Activated CD8-positive, alpha-beta T cell treated with anti-CD3 and anti-CD28 coated beads for 36 hours (primary cell): ENCODE data around the gene IDUA. TPM values are rescaled to one million over a fixed set of nuclear protein-coding genes. Genes with fewer than 3 reads are reported as not detected.

Source experiments
- ATAC-seq: fragments of 200-7000 bp; cut with Tn5 transposase; one replicate; pipeline ENCODE4 v1.10.0; 2021; ENCODE audit warnings: mild to moderate bottlenecking, moderate library complexity
- CTCF ChIA-PET: fragments of 350-600 bp; sonication (Branson Sonifier 250); formaldehyde crosslinking; loops from one replicate; lab custom pipeline; 2021; ENCODE audit warnings: antibody characterized with exemption; lab: Charles Lee
- POLR2A ChIA-PET: fragments of 350-600 bp; sonication (Branson Sonifier 250); formaldehyde crosslinking; loops from one replicate; lab custom pipeline; 2021; ENCODE audit warnings: antibody characterized with exemption; lab: Charles Lee
- DNase-seq: peaks from one replicate; pipeline ENCODE4 v3.0.0-alpha.2; 2020
- H3K27ac Mint-ChIP-seq: one replicate; pipeline ENCODE4 v1.8.0; 2021; ENCODE audit warnings: mild to moderate bottlenecking, mixed read lengths
- H3K27me3 Mint-ChIP-seq: one replicate; pipeline ENCODE4 v1.8.0; 2021; ENCODE audit warnings: mixed read lengths
- H3K36me3 Mint-ChIP-seq: one replicate; pipeline ENCODE4 v1.8.0; 2021; ENCODE audit warnings: low read depth, mixed read lengths
- H3K4me1 Mint-ChIP-seq: one replicate; pipeline ENCODE4 v1.8.0; 2021; ENCODE audit warnings: low read depth, mixed read lengths
- H3K4me3 Mint-ChIP-seq: one replicate; pipeline ENCODE4 v1.8.0; 2021; ENCODE audit warnings: mild to moderate bottlenecking, moderate library complexity, mixed read lengths
- H3K9me3 Mint-ChIP-seq: one replicate; pipeline ENCODE4 v1.8.0; 2021; ENCODE audit warnings: mixed read lengths
- intact Hi-C: fragments of 100-400 bp; cut with micrococcal nuclease; formaldehyde crosslinking; loops from one replicate; pipeline ENCODE4 v1.10.0; 2022
- total RNA-seq, 2 experiments: library from RNA; stranded (reverse); gene quantifications; one replicate each; pipeline ENCODE4 v1.2.3, GENCODE V29; 2021
- TF ChIP-seq, protein P1 (sequence below): fragments of 200-600 bp; IDR thresholded peaks from one replicate; pipeline ENCODE4 v1.8.0; 2022; ENCODE audit warnings: antibody characterized with exemption, mild to moderate bottlenecking

Gene IDUA
- total RNA-seq, 2 experiments from 2014 or later: 4.8 to 5.4 TPM

DNA sequence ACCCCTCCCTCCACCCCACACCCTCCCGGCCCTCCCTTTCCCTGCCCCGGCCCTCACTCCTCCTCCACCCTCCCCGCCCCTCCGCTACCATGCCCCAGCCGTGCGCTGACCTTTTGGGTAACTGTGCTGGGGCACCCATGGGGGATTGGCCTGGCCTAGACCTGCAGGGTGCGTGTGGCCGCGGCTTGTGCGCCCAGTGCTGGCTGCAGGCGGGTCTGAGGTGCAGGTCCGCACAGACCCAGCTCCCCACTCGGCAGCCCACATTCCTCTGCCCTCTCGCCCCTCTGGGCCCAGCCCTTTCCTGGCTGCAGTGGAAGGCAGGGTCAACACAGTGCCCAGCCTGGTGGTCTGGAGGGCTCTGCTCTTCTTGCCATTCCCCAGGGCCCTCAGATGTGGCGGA, 49.3 kb downstream of the IDUA start:
- intact Hi-C loops: no loop called here
- H3K9me3 Mint-ChIP-seq: no peaks in the 10 kb centered on the region
- no peaks in the 10 kb centered on the region for H3K4me1 Mint-ChIP-seq
- no peak overlapping the region for H3K4me3 Mint-ChIP-seq
- no peak overlapping the region for H3K27ac Mint-ChIP-seq
- DNase-seq (no peak), ATAC-seq (no peak)
- H3K27me3 Mint-ChIP-seq: peaks cover 1% of the 10 kb centered on the region
- ChIA-PET POLR2A (no interaction called here), CTCF (no interaction called here)
- TF ChIP-seq, protein P1, sequence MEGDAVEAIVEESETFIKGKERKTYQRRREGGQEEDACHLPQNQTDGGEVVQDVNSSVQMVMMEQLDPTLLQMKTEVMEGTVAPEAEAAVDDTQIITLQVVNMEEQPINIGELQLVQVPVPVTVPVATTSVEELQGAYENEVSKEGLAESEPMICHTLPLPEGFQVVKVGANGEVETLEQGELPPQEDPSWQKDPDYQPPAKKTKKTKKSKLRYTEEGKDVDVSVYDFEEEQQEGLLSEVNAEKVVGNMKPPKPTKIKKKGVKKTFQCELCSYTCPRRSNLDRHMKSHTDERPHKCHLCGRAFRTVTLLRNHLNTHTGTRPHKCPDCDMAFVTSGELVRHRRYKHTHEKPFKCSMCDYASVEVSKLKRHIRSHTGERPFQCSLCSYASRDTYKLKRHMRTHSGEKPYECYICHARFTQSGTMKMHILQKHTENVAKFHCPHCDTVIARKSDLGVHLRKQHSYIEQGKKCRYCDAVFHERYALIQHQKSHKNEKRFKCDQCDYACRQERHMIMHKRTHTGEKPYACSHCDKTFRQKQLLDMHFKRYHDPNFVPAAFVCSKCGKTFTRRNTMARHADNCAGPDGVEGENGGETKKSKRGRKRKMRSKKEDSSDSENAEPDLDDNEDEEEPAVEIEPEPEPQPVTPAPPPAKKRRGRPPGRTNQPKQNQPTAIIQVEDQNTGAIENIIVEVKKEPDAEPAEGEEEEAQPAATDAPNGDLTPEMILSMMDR: no peak
- no peaks in the 10 kb centered on the region for H3K36me3 Mint-ChIP-seq

DNA sequence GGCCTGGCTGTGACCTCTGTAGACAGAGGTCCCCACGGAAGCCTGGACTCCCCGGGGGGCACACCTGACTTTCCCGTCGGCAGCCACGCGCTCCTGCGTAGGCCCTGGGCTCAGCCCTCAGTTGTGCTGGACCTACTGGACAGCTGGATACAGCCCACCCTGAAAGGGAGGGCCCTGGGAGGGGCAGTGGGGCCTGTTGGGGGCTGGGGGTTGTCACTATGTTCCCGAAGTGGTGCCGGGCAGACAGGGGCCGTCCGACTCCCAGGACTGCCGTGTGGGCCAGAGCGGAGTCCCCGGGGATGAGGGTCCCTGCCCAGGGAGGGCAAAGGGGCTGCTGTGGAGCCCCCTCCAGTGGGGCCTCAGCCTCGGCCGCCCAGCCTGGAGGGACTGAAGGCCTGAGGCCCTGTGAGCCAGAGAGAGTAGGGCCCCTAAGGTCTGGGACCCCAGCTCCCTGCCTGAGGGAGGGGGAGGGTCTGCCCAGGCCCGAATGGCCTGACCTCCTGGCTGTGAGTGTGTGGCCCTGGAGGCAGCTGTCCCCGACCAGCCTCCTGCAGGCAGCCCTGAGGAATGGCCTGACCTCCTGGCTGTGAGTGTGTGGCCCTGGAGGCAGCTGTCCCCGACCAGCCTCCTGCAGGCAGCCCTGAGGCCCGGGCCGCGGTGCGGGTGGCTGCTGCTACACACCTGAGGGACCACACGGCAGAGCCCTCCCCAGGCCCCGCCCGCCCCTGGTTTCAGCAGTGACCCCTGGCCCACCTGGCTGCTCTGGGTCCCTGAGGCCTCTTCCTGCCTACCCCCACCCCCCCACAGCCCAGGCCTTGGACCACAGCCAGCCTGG, 50.3 kb downstream of the IDUA start:
- POLR2A ChIA-PET: no interaction called here
- ATAC-seq (no peak), DNase-seq (no peak)
- no peaks in the 10 kb centered on the region for H3K36me3 Mint-ChIP-seq
- TF ChIP-seq, protein P1: no peak
- peaks cover 4% of the 10 kb centered on the region for H3K27me3 Mint-ChIP-seq
- intact Hi-C loops: no loop called here
- CTCF ChIA-PET: no interaction called here
- no peaks in the 10 kb centered on the region for H3K9me3 Mint-ChIP-seq
- H3K27ac Mint-ChIP-seq: no peak overlapping the region
- no peak overlapping the region for H3K4me3 Mint-ChIP-seq
- H3K4me1 Mint-ChIP-seq: peaks cover 2% of the 10 kb centered on the region

DNA sequence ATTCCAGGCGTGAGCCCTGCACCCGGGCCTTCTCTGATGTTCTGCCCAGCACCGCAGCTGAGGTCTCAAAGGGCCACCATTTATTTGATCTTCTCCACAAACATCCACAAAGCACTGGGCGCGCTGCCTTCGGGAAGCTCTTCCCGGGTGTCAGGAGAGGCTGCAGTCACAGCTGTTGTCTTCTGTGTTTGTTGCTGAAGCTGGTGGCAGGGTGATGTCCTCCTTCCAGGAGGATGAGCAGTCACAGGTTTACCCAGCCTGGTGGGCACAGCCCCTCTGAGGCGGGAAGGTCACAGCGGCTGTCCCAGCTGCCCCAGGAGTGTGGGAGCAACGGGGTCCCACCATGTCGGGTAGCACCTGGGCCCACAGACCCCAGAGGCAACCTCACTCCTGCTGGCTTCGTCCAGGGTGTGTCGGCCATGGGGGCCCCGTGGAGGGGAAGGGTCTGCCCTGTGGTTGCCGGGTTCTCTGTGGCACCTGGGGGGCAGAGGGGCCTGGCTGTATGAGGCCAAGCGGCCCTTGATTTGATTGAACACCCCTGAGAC, 52.2 kb downstream of the IDUA start:
- intact Hi-C loops: no loop called here
- Mint-ChIP-seq H3K36me3 (no peaks in the 10 kb centered on the region), H3K27me3 (peaks cover 7% of the 10 kb centered on the region), H3K27ac (no peak overlapping the region), H3K4me3 (no peak overlapping the region), H3K4me1 (peaks cover 5% of the 10 kb centered on the region), H3K9me3 (no peaks in the 10 kb centered on the region)
- CTCF ChIA-PET: no interaction called here
- ATAC-seq: no peak
- TF ChIP-seq, protein P1: no peak
- no peak for DNase-seq
- POLR2A ChIA-PET: no interaction called here

DNA sequence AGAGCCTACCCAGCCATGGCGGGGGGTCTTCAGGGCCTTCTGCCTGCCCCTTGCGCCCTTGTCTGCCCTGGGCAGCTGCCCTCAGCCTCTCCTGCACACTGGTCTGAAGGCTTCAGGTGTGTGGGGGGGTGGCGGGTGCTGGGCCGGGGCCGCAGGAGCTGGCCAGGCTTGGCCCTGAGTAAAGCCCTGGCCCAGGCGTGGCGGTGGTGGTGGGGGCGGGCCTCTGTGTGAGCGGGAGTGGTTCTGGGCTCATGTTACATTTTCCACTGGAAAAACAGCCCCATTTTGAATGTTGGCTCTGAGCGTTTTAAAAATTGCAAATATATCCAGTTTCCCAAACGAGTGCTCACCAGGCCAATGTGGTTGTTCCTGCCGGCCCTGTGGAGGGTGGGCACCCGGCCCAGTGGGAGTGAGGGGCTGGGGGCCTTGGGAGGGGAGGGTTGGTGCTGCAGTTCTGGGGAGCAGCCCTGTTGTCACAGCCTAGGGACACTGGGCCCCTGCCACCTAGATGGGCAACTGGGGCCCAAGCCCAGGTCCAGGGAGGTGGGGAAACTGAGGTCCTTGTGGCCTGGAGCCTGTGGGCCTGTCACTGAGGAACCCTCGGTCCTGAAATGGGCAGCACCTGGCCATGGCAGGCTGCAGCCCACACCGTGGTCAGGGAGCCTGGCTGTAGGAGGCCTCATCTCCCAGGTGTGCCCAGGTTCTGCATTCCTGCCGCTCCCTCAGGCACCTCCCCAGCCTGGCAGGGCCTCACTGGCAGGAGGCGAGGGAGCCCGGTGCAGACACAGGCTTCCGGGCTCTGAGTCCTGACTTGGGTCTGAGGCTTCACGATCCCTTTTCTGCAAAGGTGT, 52.9 kb downstream of the IDUA start:
- Mint-ChIP-seq H3K27me3 (peaks cover 9% of the 10 kb centered on the region), H3K36me3 (no peaks in the 10 kb centered on the region), H3K9me3 (no peaks in the 10 kb centered on the region), H3K4me3 (no peak overlapping the region), H3K27ac (no peak overlapping the region), H3K4me1 (peaks cover 5% of the 10 kb centered on the region)
- TF ChIP-seq, protein P1: no peak
- DNase-seq: no peak
- intact Hi-C loops: no loop called here
- no peak for ATAC-seq
- POLR2A ChIA-PET: no interaction called here
- CTCF ChIA-PET: no interaction called here
